ENCODE results near the gene CD38. TPM values are rescaled to one million over a fixed set of nuclear protein-coding genes. Genes with fewer than 3 reads are reported as not detected.

The CD38 gene
- total and polyA plus RNA-seq, 2 experiments from 2014 or later, result 0.13 to 1.1 TPM

GRCh38 chr4:15740764-15741404 lies 37.2 kb upstream of the CD38 start:
- TF ChIP-seq EZH2phosphoT487 (IDR thresholded peaks at IDR 0.05; ENCODE audit: low read depth, severe bottlenecking, unreplicated experiment), result no peak
- TF ChIP-seq, protein P1, sequence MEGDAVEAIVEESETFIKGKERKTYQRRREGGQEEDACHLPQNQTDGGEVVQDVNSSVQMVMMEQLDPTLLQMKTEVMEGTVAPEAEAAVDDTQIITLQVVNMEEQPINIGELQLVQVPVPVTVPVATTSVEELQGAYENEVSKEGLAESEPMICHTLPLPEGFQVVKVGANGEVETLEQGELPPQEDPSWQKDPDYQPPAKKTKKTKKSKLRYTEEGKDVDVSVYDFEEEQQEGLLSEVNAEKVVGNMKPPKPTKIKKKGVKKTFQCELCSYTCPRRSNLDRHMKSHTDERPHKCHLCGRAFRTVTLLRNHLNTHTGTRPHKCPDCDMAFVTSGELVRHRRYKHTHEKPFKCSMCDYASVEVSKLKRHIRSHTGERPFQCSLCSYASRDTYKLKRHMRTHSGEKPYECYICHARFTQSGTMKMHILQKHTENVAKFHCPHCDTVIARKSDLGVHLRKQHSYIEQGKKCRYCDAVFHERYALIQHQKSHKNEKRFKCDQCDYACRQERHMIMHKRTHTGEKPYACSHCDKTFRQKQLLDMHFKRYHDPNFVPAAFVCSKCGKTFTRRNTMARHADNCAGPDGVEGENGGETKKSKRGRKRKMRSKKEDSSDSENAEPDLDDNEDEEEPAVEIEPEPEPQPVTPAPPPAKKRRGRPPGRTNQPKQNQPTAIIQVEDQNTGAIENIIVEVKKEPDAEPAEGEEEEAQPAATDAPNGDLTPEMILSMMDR (IDR thresholded peaks at IDR 0.05; ENCODE audit: poor library complexity), result no peak
- TF ChIP-seq EZH2 (IDR thresholded peaks at IDR 0.05; ENCODE audit: borderline replicate concordance), result no peak
- 79% methylated on average over 11 of the region's 11 CpGs for WGBS (ENCODE audit: low lambda C conversion rate, missing lambda C conversion rate)
- H3K27ac ChIP-seq, result no peak overlapping the region

DNA sequence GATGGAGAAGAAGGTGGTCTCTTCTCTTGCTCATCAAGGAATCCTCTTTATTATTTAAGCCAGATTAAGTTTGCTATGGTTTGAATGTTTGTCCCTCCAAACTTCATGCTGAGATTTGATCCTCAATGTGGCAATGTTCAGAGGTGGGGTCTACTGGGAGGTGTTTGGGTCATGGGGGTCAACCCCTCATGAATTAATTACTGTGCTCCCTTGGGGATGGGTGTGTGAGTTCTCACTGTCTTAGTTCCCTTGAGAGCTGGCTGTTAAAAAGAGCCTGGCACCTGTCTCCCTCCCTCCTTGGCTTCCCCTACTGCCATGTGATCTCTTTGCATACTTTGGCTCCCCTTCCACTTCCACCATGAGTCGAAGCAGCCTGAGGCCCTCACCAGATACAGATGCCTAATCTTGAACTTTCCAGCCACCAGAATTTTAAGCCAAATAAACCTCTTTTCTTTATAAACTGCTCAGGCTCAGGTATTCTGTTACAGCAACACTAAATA lies 36.0 kb upstream of the CD38 start:
- Histone ChIP-seq H3K4me2 (no peak overlapping the region), H3K79me2 (no peaks in the 10 kb centered on the region), H3K9me2 (replicated peaks; ENCODE audit: insufficient read depth) (no peaks in the 10 kb centered on the region), H3K27ac (no peak overlapping the region), H3K27me3 (no peaks in the 10 kb centered on the region), H4K20me1 (ENCODE audit: insufficient read depth, poor library complexity, severe bottlenecking) (no peaks in the 10 kb centered on the region), H3K9me3 (ENCODE audit: low read depth) (no peaks in the 10 kb centered on the region), H3K4me3 (no peak overlapping the region), H3K36me3 (replicated peaks; ENCODE audit: insufficient read depth, low read depth) (no peaks in the 10 kb centered on the region), H2AFZ (no peak overlapping the region), H3K4me1 (ENCODE audit: insufficient read depth) (no peaks in the 10 kb centered on the region)
- TF ChIP-seq, protein P1 (IDR thresholded peaks at IDR 0.05; ENCODE audit: poor library complexity), result no peak
- TF ChIP-seq EZH2 (IDR thresholded peaks at IDR 0.05; ENCODE audit: borderline replicate concordance) (no peak), EZH2phosphoT487 (IDR thresholded peaks at IDR 0.05; ENCODE audit: low read depth, severe bottlenecking, unreplicated experiment) (no peak)
- 81% methylated on average over 1 of the region's 1 CpG for WGBS (ENCODE audit: low lambda C conversion rate, missing lambda C conversion rate)
- DNase-seq (ENCODE audit: low spot score), result no peak

More at GRCh38 chr4:15740764-15741404, 37.2 kb upstream of the CD38 start:
- H3K79me2 ChIP-seq, result no peaks in the 10 kb centered on the region
- no peak for DNase-seq (ENCODE audit: low spot score)
- H2AFZ ChIP-seq, result no peak overlapping the region
- H3K4me3 ChIP-seq, result no peak overlapping the region
- H4K20me1 ChIP-seq (ENCODE audit: insufficient read depth, poor library complexity, severe bottlenecking), result no peaks in the 10 kb centered on the region
- H3K36me3 ChIP-seq (replicated peaks; ENCODE audit: insufficient read depth, low read depth), result no peaks in the 10 kb centered on the region
- no peaks in the 10 kb centered on the region for H3K9me3 ChIP-seq (ENCODE audit: low read depth)
- no peaks in the 10 kb centered on the region for H3K27me3 ChIP-seq
- H3K4me1 ChIP-seq (ENCODE audit: insufficient read depth), result no peaks in the 10 kb centered on the region
- H3K9me2 ChIP-seq (replicated peaks; ENCODE audit: insufficient read depth), result no peaks in the 10 kb centered on the region
- H3K4me2 ChIP-seq, result no peak overlapping the region

DNA sequence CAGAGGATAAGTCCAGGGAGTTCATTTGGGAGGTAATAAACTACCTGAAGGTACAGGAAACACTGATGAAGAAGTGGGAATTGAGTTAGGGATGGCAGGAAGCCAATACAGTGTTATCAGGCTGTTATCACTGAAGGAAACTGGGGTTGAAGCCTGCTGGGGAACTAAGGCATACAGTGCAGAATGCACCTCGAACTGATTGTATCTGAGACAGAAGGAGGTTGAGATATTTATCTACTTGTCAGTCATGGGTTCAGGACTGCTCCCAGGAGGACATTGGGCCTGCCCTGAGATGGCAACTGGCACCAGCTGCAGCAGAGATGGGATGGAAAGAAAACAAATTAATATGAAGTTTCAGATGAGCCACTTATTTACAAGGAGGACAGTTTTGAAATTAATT lies 35.5 kb upstream of the CD38 start:
- Histone ChIP-seq H3K27ac (no peak overlapping the region), H2AFZ (no peak overlapping the region), H3K9me3 (ENCODE audit: low read depth) (no peaks in the 10 kb centered on the region), H3K4me1 (ENCODE audit: insufficient read depth) (no peaks in the 10 kb centered on the region), H3K4me3 (no peak overlapping the region), H3K27me3 (no peaks in the 10 kb centered on the region), H3K4me2 (no peak overlapping the region), H3K36me3 (replicated peaks; ENCODE audit: insufficient read depth, low read depth) (no peaks in the 10 kb centered on the region), H3K79me2 (no peaks in the 10 kb centered on the region), H4K20me1 (ENCODE audit: insufficient read depth, poor library complexity, severe bottlenecking) (no peaks in the 10 kb centered on the region), H3K9me2 (replicated peaks; ENCODE audit: insufficient read depth) (no peaks in the 10 kb centered on the region)
- no peak for DNase-seq (ENCODE audit: low spot score)
- WGBS (ENCODE audit: low lambda C conversion rate, missing lambda C conversion rate), result 61% methylated on average over 1 of the region's 1 CpG
- TF ChIP-seq EZH2 (IDR thresholded peaks at IDR 0.05; ENCODE audit: borderline replicate concordance) (no peak), EZH2phosphoT487 (IDR thresholded peaks at IDR 0.05; ENCODE audit: low read depth, severe bottlenecking, unreplicated experiment) (no peak)
- TF ChIP-seq, protein P1 (IDR thresholded peaks at IDR 0.05; ENCODE audit: poor library complexity), result no peak
